PFSK-1 (cell line): ENCODE data around the gene KCNJ13.

ENCODE experiments used
- FOXP2 ChIP-seq: optimal IDR thresholded peaks from 2 replicates; pipeline ENCODE3; 2011; ENCODE audit warnings: borderline replicate concordance, control low read depth, inconsistent platforms; ENCODE audit not compliant: insufficient read depth; ENCODE audit errors: extremely low read length, extremely low read depth
- POLR2AphosphoS5 ChIP-seq: IDR thresholded peaks from 2 replicates; pipeline ENCODE4 v1.6.1; 2012; ENCODE audit warnings: low read depth, mild to moderate bottlenecking, control low read depth, low read length, moderate library complexity
- REST ChIP-seq, 2 experiments: IDR thresholded peaks; 2 replicates each; pipeline versions ENCODE4 v1.6.1 to v1.8.0; 2011 to 2012; ENCODE audit warnings: low read depth in 2 of 2, low read length in 2 of 2, control low read depth in 1 of 2, inconsistent platforms in 1 of 2, mild to moderate bottlenecking in 1 of 2, moderate library complexity in 1 of 2; ENCODE audit not compliant: insufficient read depth in 1 of 2
- SIN3A ChIP-seq: IDR thresholded peaks from 2 replicates; pipeline ENCODE4 v1.6.1; 2012; ENCODE audit warnings: mild to moderate bottlenecking, low read length, moderate library complexity, borderline replicate concordance; ENCODE audit not compliant: insufficient read depth
- TAF1 ChIP-seq: IDR thresholded peaks from 2 replicates; pipeline ENCODE4 v1.6.1; 2012; ENCODE audit warnings: low read length, control low read depth, borderline replicate concordance; ENCODE audit not compliant: insufficient read depth

- TF ChIP-seq POLR2AphosphoS5 (no peak), REST (IDR thresholded peaks at IDR 0.05; ENCODE audit: insufficient read depth in 1 of 2, low read depth in 2 of 2, low read length in 2 of 2) (no peak), TAF1 (no peak), SIN3A (no peak), FOXP2 (no peak)
Observed at GRCh38 chr2:232795920-232796319, 19.6 kb upstream of the KCNJ13 start.
